Loucy (cell line): ENCODE results near the gene WNT5A.

Experiments
- H2AFZ ChIP-seq: fragments of 200-600 bp; sonication (generic); 2 replicates; pipeline ENCODE4 v1.6.0; 2016; ENCODE audit warnings: antibody characterized with exemption, mild to moderate bottlenecking, low read length, moderate library complexity
- H3F3A ChIP-seq: fragments of 200-600 bp; 2 replicates; pipeline ENCODE4 v1.6.0; 2016; ENCODE audit warnings: antibody characterized with exemption, low read depth, mild to moderate bottlenecking
- H3K27me3 ChIP-seq: fragments of 200-600 bp; sonication (generic); 2 replicates; pipeline ENCODE4 v1.6.1; 2014; ENCODE audit warnings: low read length, mild to moderate bottlenecking; ENCODE audit not compliant: insufficient read depth, poor library complexity, severe bottlenecking
- H3K36me3 ChIP-seq: fragments of 200-600 bp; sonication (generic); 2 replicates; pipeline ENCODE4 v1.6.1; 2016; ENCODE audit warnings: low read length; ENCODE audit not compliant: insufficient read depth
- H3K4me1 ChIP-seq: fragments of 200-600 bp; sonication (generic); 2 replicates; pipeline ENCODE4 v1.5.1; 2014; ENCODE audit warnings: low read length, mild to moderate bottlenecking; ENCODE audit not compliant: insufficient read depth, poor library complexity, severe bottlenecking
- H3K4me2 ChIP-seq: fragments of 200-600 bp; sonication (generic); 2 replicates; pipeline ENCODE4 v1.6.0; 2014; ENCODE audit warnings: antibody characterized with exemption, low read length, low read depth, mild to moderate bottlenecking; ENCODE audit not compliant: poor library complexity, severe bottlenecking
- H3K4me3 ChIP-seq: fragments of 200-600 bp; sonication (generic); 2 replicates; pipeline ENCODE4 v1.5.1; 2014; ENCODE audit warnings: low read length, mild to moderate bottlenecking, mixed read lengths; ENCODE audit not compliant: poor library complexity, severe bottlenecking
- H3K79me2 ChIP-seq: fragments of 200-600 bp; sonication (generic); 2 replicates; pipeline ENCODE4 v1.6.1; 2014; ENCODE audit warnings: low read length; ENCODE audit not compliant: insufficient read depth
- H3K9ac ChIP-seq: fragments of 200-600 bp; sonication (generic); 2 replicates; pipeline ENCODE4 v1.6.0; 2014; ENCODE audit warnings: mild to moderate bottlenecking, low read depth, low read length, moderate library complexity; ENCODE audit not compliant: poor library complexity, severe bottlenecking
- H3K9me2 ChIP-seq: fragments of 200-600 bp; sonication (generic); replicated peaks from 2 replicates; pipeline ENCODE4 v1.6.1; 2016; ENCODE audit warnings: low read depth, low read length, mixed read lengths
- H3K9me3 ChIP-seq: fragments of 200-600 bp; sonication (generic); 2 replicates; pipeline ENCODE4 v1.6.1; 2014; ENCODE audit warnings: mild to moderate bottlenecking, antibody characterized with exemption, low read length, low read depth; ENCODE audit not compliant: insufficient read depth
- H4K20me1 ChIP-seq: fragments of 200-600 bp; sonication (generic); 2 replicates; pipeline ENCODE4 v1.6.0; 2014; ENCODE audit warnings: antibody characterized with exemption, low read length, mild to moderate bottlenecking; ENCODE audit not compliant: insufficient read depth, poor library complexity, severe bottlenecking
- EZH2phosphoT487 ChIP-seq: fragments of 200-600 bp; IDR thresholded peaks from 2 replicates; pipeline ENCODE4 v1.6.1; 2018; ENCODE audit warnings: antibody characterized with exemption, mild to moderate bottlenecking, moderate library complexity, borderline replicate concordance
- TF ChIP-seq, protein P1 (sequence below): fragments of 200-600 bp; sonication (generic); conservative IDR thresholded peaks from 2 replicates; pipeline ENCODE4 v1.5.1; 2014; ENCODE audit warnings: mild to moderate bottlenecking, antibody characterized with exemption, low read length

The WNT5A gene

DNA sequence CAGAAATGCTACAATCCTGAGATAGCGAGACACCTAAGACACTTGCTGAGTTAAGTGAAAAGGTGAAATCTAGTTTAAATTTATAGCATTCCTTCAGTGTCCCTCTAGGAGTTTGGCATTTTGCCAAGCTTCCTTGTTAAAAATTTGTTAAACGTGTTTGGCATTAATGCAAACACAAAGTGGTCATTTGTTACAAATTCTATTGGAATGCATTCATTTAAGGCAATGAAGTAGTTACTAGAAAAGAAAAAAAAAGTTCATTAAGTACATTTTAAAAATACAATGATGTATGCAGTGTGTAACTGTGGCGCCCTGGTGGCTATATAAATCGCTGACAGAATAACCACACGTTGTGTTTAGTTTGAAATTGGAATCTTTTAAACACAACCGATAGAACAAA, 31.3 kb upstream of the WNT5A start:
- Histone ChIP-seq H3K4me2 (no peak overlapping the region), H2AFZ (no peak overlapping the region), H3K4me1 (peaks cover 32% of the 10 kb centered on the region), H3K9me3 (no peaks in the 10 kb centered on the region), H4K20me1 (no peaks in the 10 kb centered on the region), H3K9me2 (no peaks in the 10 kb centered on the region), H3K4me3 (no peak overlapping the region), H3K79me2 (no peaks in the 10 kb centered on the region), H3K27me3 (no peaks in the 10 kb centered on the region), H3F3A (peaks cover 3% of the 10 kb centered on the region; the same call in 1 of the 2 replicates), H3K9ac (no peak overlapping the region), H3K36me3 (no peaks in the 10 kb centered on the region)
- TF ChIP-seq EZH2phosphoT487, result no peak
- TF ChIP-seq, protein P1, sequence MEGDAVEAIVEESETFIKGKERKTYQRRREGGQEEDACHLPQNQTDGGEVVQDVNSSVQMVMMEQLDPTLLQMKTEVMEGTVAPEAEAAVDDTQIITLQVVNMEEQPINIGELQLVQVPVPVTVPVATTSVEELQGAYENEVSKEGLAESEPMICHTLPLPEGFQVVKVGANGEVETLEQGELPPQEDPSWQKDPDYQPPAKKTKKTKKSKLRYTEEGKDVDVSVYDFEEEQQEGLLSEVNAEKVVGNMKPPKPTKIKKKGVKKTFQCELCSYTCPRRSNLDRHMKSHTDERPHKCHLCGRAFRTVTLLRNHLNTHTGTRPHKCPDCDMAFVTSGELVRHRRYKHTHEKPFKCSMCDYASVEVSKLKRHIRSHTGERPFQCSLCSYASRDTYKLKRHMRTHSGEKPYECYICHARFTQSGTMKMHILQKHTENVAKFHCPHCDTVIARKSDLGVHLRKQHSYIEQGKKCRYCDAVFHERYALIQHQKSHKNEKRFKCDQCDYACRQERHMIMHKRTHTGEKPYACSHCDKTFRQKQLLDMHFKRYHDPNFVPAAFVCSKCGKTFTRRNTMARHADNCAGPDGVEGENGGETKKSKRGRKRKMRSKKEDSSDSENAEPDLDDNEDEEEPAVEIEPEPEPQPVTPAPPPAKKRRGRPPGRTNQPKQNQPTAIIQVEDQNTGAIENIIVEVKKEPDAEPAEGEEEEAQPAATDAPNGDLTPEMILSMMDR, result no peak

- Histone ChIP-seq H3K79me2 (no peaks in the 10 kb centered on the region), H3K36me3 (no peaks in the 10 kb centered on the region), H3K27me3 (no peaks in the 10 kb centered on the region), H3K9me2 (no peaks in the 10 kb centered on the region), H3K4me1 (peaks cover 12% of the 10 kb centered on the region), H3K4me3 (no peak overlapping the region), H3K9me3 (no peaks in the 10 kb centered on the region), H4K20me1 (no peaks in the 10 kb centered on the region), H3F3A (no peaks in the 10 kb centered on the region), H3K4me2 (no peak overlapping the region), H2AFZ (no peak overlapping the region), H3K9ac (no peak overlapping the region)
- TF ChIP-seq EZH2phosphoT487, result no peak
- TF ChIP-seq, protein P1, result no peak
Observed at GRCh38 chr3:55516392-55517030, 29.4 kb upstream of the WNT5A start.

- Histone ChIP-seq H3K27me3 (no peaks in the 10 kb centered on the region), H3K79me2 (no peaks in the 10 kb centered on the region), H3K36me3 (no peaks in the 10 kb centered on the region), H3K9ac (no peak overlapping the region), H3F3A (no peaks in the 10 kb centered on the region), H3K9me2 (no peaks in the 10 kb centered on the region), H3K4me2 (no peak overlapping the region), H3K9me3 (no peaks in the 10 kb centered on the region), H3K4me3 (no peak overlapping the region), H3K4me1 (peaks cover 4% of the 10 kb centered on the region), H2AFZ (no peak overlapping the region), H4K20me1 (no peaks in the 10 kb centered on the region)
- TF ChIP-seq EZH2phosphoT487, result no peak
- TF ChIP-seq, protein P1, result no peak
Observed at GRCh38 chr3:55515550-55516246, 28.6 kb upstream of the WNT5A start.
